Forelimb muscle (tissue), 1 donor: Measurements from ENCODE around the gene RHBDL2. TPM values are rescaled to one million over a fixed set of nuclear protein-coding genes. Genes with fewer than 3 reads are reported as not detected.

Experiments used
- polyA plus RNA-seq: library from polyadenylated mRNA; unstranded; fragments of 120-200 nt; gene quantifications from one replicate; pipeline ENCODE4 v1.2.1, GENCODE V29; 2013; ENCODE audit not compliant: insufficient read length

RHBDL2 gene
- polyA plus RNA-seq, 1 donor, result 0.53 TPM

Other genes starting within 250 kb of the RHBDL2 start
- gene RRAGC, start 82.1 kb downstream of the RHBDL2 start, polyA plus RNA-seq, result 18.8 TPM
- gene MYCBP, start 68.5 kb downstream of the RHBDL2 start, polyA plus RNA-seq, result 22.7 TPM
- gene GJA9, start 60.2 kb downstream of the RHBDL2 start, polyA plus RNA-seq, result 0.33 TPM
- 37.3 TPM for gene AKIRIN1, start 49.4 kb upstream of the RHBDL2 start, polyA plus RNA-seq
- gene NDUFS5, start 84.5 kb upstream of the RHBDL2 start, polyA plus RNA-seq, result 253 TPM